DND-41 (cell line): ENCODE data around the gene TBC1D14.

Experiments used
- CTCF ChIP-seq: IDR thresholded peaks from 2 replicates; pipeline ENCODE4 v1.5.1; 2012; ENCODE audit warnings: borderline replicate concordance, low read length, moderate library complexity, mild to moderate bottlenecking; ENCODE audit not compliant: poor library complexity, severe bottlenecking; ENCODE audit errors: extremely low read depth
- EZH2 ChIP-seq: IDR thresholded peaks from 3 replicates; pipeline ENCODE4 v1.6.1; 2012; ENCODE audit warnings: borderline replicate concordance, low read depth, mild to moderate bottlenecking, moderate library complexity, low read length, inconsistent platforms; ENCODE audit not compliant: severe bottlenecking

GRCh38 chr4:6876440-6876839 lies 33.2 kb upstream of the TBC1D14 start:
- TF ChIP-seq CTCF, result no peak
- TF ChIP-seq EZH2, result no peak
